ENCODE measurements around the gene MCOLN1. TPM values are rescaled to one million over a fixed set of nuclear protein-coding genes. Genes with fewer than 3 reads are reported as not detected.
A peak's percentile ranks its signal among the peaks of the same experiment; 100 is the strongest.

Gene MCOLN1
- total and polyA plus RNA-seq, 2 experiments from 2014 or later = 7.2 to 16.1 TPM

DNA sequence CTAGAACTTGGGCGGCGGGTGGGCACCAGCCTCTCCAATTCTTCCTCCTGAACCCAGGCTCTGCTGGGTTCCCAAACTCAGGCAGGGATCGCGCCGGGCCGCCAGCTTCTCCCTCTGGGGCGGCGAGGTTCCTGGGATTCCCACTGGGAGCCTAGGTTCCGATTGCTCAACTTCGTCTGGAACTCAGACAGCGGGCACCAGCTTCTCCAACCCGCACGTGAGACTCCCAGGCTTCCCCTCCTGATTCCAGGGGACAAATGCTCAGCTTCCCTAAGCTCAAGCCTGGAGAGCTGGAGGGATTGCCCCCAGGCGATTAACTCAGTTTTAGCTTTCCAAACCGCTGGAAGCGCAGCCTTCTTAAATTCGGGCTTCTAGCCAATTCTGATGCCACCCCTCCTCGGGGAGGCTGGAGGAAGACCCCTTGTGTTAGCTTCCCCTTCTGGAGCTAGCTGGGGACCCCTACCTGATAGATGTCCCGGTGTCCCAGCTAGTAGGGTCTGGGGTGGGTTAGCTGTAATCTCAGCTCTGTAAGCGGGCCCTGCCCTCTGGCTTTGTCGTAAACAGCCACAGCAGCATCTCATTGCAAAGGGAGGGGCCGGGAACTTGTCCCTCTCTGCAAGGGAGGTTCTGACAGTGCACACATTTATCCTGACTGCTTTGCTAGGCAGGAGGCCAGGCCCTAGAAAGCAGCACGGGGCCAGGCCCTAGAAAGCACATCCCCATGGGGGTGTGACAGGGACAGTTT is 671 bp downstream of the MCOLN1 start:
- Mint-ChIP-seq H3K27me3 (ENCODE audit: insufficient read depth, low read depth, poor library complexity) (peaks cover 9% of the 10 kb centered on the region), H3K9me3 (no peaks in the 10 kb centered on the region; the same call in 2 of the 3 replicates), H3K27ac (no peak overlapping the region), H3K4me1 (peaks cover 6% of the 10 kb centered on the region; the same call in 2 of the 3 replicates), H3K36me3 (ENCODE audit: low read depth) (peaks cover 15% of the 10 kb centered on the region; the same call in 2 of the 3 replicates), H3K4me3 (peak overlapping the region; percentile 72)
- Histone ChIP-seq H3K4me1 (ENCODE audit: insufficient read depth) (peaks cover 15% of the 10 kb centered on the region), H3K27me3 (ENCODE audit: insufficient read depth) (no peaks in the 10 kb centered on the region), H4K20me1 (replicated peaks; ENCODE audit: insufficient read depth) (no peaks in the 10 kb centered on the region), H3K27ac (ENCODE audit: low read depth) (no peak overlapping the region), H3K36me3 (ENCODE audit: insufficient read depth) (no peaks in the 10 kb centered on the region), H3K9me2 (ENCODE audit: insufficient read depth) (no peaks in the 10 kb centered on the region), H3F3A (replicated peaks; ENCODE audit: low read depth) (no peaks in the 10 kb centered on the region; the same call in 1 of the 2 replicates), H3K4me2 (peak overlapping the region; percentile 90), H3K79me2 (replicated peaks; ENCODE audit: insufficient read depth) (peaks cover 5% of the 10 kb centered on the region; the same call in 1 of the 2 replicates), H2AFZ (peak overlapping the region; percentile 85), H3K4me3 (peak overlapping the region; percentile 87)
- DNase-seq (ENCODE audit: low spot score) (no peak), ATAC-seq (no peak; the same call in 2 of the 3 replicates)
- TF ChIP-seq NANOG (IDR thresholded peaks at IDR 0.05; ENCODE audit: borderline replicate concordance) (no peak), EZH2 (IDR thresholded peaks at IDR 0.05; ENCODE audit: low read depth, unreplicated experiment) (no peak), EZH2phosphoT487 (IDR thresholded peaks at IDR 0.05; ENCODE audit: unreplicated experiment) (no peak), CREB1 (CRISPR knock-in tag; IDR thresholded peaks at IDR 0.05; ENCODE audit: low read depth) (no peak), JUNB (IDR thresholded peaks at IDR 0.05; ENCODE audit: unreplicated experiment) (no peak), ZNF331 (CRISPR knock-in tag; IDR thresholded peaks at IDR 0.05; ENCODE audit: low read depth) (no peak), ZNF114 (CRISPR knock-in tag; IDR thresholded peaks at IDR 0.05) (no peak), POLR2AphosphoS5 (IDR thresholded peaks at IDR 0.05; ENCODE audit: low read depth) (no peak), ZNF462 (CRISPR knock-in tag; IDR thresholded peaks at IDR 0.05) (no peak), STAT1 (IDR thresholded peaks at IDR 0.05; ENCODE audit: unreplicated experiment) (no peak)
- TF ChIP-seq, protein P1, sequence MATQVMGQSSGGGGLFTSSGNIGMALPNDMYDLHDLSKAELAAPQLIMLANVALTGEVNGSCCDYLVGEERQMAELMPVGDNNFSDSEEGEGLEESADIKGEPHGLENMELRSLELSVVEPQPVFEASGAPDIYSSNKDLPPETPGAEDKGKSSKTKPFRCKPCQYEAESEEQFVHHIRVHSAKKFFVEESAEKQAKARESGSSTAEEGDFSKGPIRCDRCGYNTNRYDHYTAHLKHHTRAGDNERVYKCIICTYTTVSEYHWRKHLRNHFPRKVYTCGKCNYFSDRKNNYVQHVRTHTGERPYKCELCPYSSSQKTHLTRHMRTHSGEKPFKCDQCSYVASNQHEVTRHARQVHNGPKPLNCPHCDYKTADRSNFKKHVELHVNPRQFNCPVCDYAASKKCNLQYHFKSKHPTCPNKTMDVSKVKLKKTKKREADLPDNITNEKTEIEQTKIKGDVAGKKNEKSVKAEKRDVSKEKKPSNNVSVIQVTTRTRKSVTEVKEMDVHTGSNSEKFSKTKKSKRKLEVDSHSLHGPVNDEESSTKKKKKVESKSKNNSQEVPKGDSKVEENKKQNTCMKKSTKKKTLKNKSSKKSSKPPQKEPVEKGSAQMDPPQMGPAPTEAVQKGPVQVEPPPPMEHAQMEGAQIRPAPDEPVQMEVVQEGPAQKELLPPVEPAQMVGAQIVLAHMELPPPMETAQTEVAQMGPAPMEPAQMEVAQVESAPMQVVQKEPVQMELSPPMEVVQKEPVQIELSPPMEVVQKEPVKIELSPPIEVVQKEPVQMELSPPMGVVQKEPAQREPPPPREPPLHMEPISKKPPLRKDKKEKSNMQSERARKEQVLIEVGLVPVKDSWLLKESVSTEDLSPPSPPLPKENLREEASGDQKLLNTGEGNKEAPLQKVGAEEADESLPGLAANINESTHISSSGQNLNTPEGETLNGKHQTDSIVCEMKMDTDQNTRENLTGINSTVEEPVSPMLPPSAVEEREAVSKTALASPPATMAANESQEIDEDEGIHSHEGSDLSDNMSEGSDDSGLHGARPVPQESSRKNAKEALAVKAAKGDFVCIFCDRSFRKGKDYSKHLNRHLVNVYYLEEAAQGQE (IDR thresholded peaks at IDR 0.05; ENCODE audit: unreplicated experiment) = no peak
- TF ChIP-seq, protein P2, sequence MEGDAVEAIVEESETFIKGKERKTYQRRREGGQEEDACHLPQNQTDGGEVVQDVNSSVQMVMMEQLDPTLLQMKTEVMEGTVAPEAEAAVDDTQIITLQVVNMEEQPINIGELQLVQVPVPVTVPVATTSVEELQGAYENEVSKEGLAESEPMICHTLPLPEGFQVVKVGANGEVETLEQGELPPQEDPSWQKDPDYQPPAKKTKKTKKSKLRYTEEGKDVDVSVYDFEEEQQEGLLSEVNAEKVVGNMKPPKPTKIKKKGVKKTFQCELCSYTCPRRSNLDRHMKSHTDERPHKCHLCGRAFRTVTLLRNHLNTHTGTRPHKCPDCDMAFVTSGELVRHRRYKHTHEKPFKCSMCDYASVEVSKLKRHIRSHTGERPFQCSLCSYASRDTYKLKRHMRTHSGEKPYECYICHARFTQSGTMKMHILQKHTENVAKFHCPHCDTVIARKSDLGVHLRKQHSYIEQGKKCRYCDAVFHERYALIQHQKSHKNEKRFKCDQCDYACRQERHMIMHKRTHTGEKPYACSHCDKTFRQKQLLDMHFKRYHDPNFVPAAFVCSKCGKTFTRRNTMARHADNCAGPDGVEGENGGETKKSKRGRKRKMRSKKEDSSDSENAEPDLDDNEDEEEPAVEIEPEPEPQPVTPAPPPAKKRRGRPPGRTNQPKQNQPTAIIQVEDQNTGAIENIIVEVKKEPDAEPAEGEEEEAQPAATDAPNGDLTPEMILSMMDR (conservative IDR thresholded peaks at IDR 0.05; ENCODE audit: low read depth in 2 of 2) = no peak
- TF ChIP-seq, protein P3, sequence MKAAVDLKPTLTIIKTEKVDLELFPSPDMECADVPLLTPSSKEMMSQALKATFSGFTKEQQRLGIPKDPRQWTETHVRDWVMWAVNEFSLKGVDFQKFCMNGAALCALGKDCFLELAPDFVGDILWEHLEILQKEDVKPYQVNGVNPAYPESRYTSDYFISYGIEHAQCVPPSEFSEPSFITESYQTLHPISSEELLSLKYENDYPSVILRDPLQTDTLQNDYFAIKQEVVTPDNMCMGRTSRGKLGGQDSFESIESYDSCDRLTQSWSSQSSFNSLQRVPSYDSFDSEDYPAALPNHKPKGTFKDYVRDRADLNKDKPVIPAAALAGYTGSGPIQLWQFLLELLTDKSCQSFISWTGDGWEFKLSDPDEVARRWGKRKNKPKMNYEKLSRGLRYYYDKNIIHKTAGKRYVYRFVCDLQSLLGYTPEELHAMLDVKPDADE (IDR thresholded peaks at IDR 0.05) = no peak

Measured in GM23338 (cell line).